Neural progenitor cell (in vitro differentiated cells): ENCODE data around the gene ANKRD13D. TPM values are rescaled to one million over a fixed set of nuclear protein-coding genes. Genes with fewer than 3 reads are reported as not detected.

Experiments
- DNase-seq: peaks from one replicate; pipeline ENCODE4 v3.0.0-alpha.2; 2016; ENCODE audit warnings: low spot score
- H2AFZ ChIP-seq: fragments of 200-600 bp; sonication (generic); replicated peaks from 2 replicates; pipeline ENCODE4 v1.6.1; 2016; ENCODE audit warnings: antibody characterized with exemption
- H3F3A ChIP-seq: fragments of 200-600 bp; sonication (generic); 2 replicates; pipeline ENCODE4 v1.6.1; 2016; ENCODE audit warnings: antibody characterized with exemption, low read depth
- H3K27ac ChIP-seq: fragments of 200-600 bp; sonication (generic); 2 replicates; pipeline ENCODE4 v1.5.1; 2016; ENCODE audit warnings: mild to moderate bottlenecking
- H3K27me3 ChIP-seq: fragments of 200-600 bp; sonication (generic); 2 replicates; pipeline ENCODE4 v1.6.1; 2016; ENCODE audit warnings: mild to moderate bottlenecking, moderate library complexity
- H3K36me3 ChIP-seq: fragments of 200-600 bp; sonication (generic); 2 replicates; pipeline ENCODE4 v1.5.1; 2016
- H3K4me1 ChIP-seq: fragments of 200-600 bp; sonication (generic); 2 replicates; pipeline ENCODE4 v1.6.1; 2016; ENCODE audit warnings: mixed run types
- H3K4me2 ChIP-seq: fragments of 200-600 bp; sonication (generic); 2 replicates; pipeline ENCODE4 v1.6.1; 2016
- H3K4me3 ChIP-seq: fragments of 200-600 bp; sonication (generic); 2 replicates; pipeline ENCODE4 v1.5.1; 2016
- H3K79me2 ChIP-seq: fragments of 200-600 bp; sonication (generic); 2 replicates; pipeline ENCODE4 v1.6.1; 2016; ENCODE audit warnings: low read depth
- H3K9ac ChIP-seq: fragments of 200-600 bp; sonication (generic); 2 replicates; pipeline ENCODE4 v1.6.1; 2016
- H3K9me3 ChIP-seq: fragments of 200-600 bp; sonication (generic); 2 replicates; pipeline ENCODE4 v1.5.1; 2016; ENCODE audit warnings: low read depth
- H4K20me1 ChIP-seq: fragments of 200-600 bp; sonication (generic); 2 replicates; pipeline ENCODE4 v1.6.1; 2016; ENCODE audit warnings: low read depth
- H3K27ac Mint-ChIP-seq: 3 replicates; pipeline ENCODE4 v1.8.0; 2021; ENCODE audit warnings: mixed read lengths
- H3K27me3 Mint-ChIP-seq: 2 replicates; pipeline ENCODE4 v1.8.0; 2022; ENCODE audit warnings: low read depth, mild to moderate bottlenecking, inconsistent platforms, moderate library complexity, mixed read lengths; ENCODE audit not compliant: insufficient read depth
- H3K36me3 Mint-ChIP-seq: 3 replicates; pipeline ENCODE4 v1.8.0; 2021; ENCODE audit warnings: mixed read lengths
- H3K4me1 Mint-ChIP-seq: 3 replicates; pipeline ENCODE4 v1.8.0; 2021; ENCODE audit warnings: mixed read lengths
- H3K4me3 Mint-ChIP-seq: 3 replicates; pipeline ENCODE4 v1.8.0; 2021; ENCODE audit warnings: mild to moderate bottlenecking, moderate library complexity, mixed read lengths
- H3K9me3 Mint-ChIP-seq: 3 replicates; pipeline ENCODE4 v1.8.0; 2020; ENCODE audit warnings: mixed read lengths
- CTCF ChIP-seq: fragments of 200-600 bp; sonication (generic); IDR thresholded peaks from 2 replicates; pipeline ENCODE4 v1.5.1; 2017; ENCODE audit warnings: antibody characterized with exemption, mild to moderate bottlenecking
- EZH2 ChIP-seq: fragments of 200-600 bp; sonication (generic); IDR thresholded peaks from 2 replicates; pipeline ENCODE4 v1.6.1; 2017; ENCODE audit warnings: antibody characterized with exemption, mild to moderate bottlenecking, moderate library complexity
- EZH2phosphoT487 ChIP-seq: fragments of 200-600 bp; sonication (generic); IDR thresholded peaks from 2 replicates; pipeline ENCODE4 v1.6.1; 2017; ENCODE audit warnings: antibody characterized with exemption
- total RNA-seq: library from RNA; depleted of rRNA; stranded (reverse); fragments of >200 nt; gene quantifications from 2 replicates; pipeline ENCODE4 v1.2.3, GENCODE V29; 2015; ENCODE audit warnings: low replicate concordance

Gene ANKRD13D
- total RNA-seq, 1 donor from 2014 or later, result 21.0 TPM

GRCh38 chr11:67247946-67248550 lies 41.1 kb upstream of the ANKRD13D start:
- Histone ChIP-seq H3K36me3 (peaks cover 29% of the 10 kb centered on the region), H3K9ac (no peak overlapping the region), H4K20me1 (peaks cover 41% of the 10 kb centered on the region), H2AFZ (no peak overlapping the region), H3K79me2 (peaks cover 23% of the 10 kb centered on the region), H3K4me2 (no peak overlapping the region), H3K27me3 (no peaks in the 10 kb centered on the region), H3K4me3 (no peak overlapping the region), H3F3A (peaks cover 46% of the 10 kb centered on the region), H3K9me3 (no peaks in the 10 kb centered on the region), H3K4me1 (no peaks in the 10 kb centered on the region), H3K27ac (no peak overlapping the region)
- Mint-ChIP-seq H3K36me3 (peaks cover 47% of the 10 kb centered on the region), H3K27ac (no peak overlapping the region), H3K27me3 (no peaks in the 10 kb centered on the region), H3K9me3 (no peaks in the 10 kb centered on the region), H3K4me3 (no peak overlapping the region), H3K4me1 (peaks cover 1% of the 10 kb centered on the region)
- no peak for DNase-seq
- TF ChIP-seq EZH2, result no peak
- TF ChIP-seq EZH2phosphoT487, result no peak
- TF ChIP-seq CTCF, result no peak

- Mint-ChIP-seq H3K27ac (no peak overlapping the region), H3K27me3 (no peaks in the 10 kb centered on the region), H3K9me3 (no peaks in the 10 kb centered on the region), H3K36me3 (peaks cover 46% of the 10 kb centered on the region), H3K4me3 (no peak overlapping the region), H3K4me1 (no peaks in the 10 kb centered on the region)
- Histone ChIP-seq H3K9ac (no peak overlapping the region), H2AFZ (no peak overlapping the region), H3K9me3 (no peaks in the 10 kb centered on the region), H3K79me2 (peaks cover 17% of the 10 kb centered on the region), H3F3A (peaks cover 47% of the 10 kb centered on the region), H3K4me2 (no peak overlapping the region), H3K4me3 (no peak overlapping the region), H4K20me1 (peaks cover 38% of the 10 kb centered on the region), H3K27ac (no peak overlapping the region), H3K4me1 (no peaks in the 10 kb centered on the region), H3K36me3 (peaks cover 30% of the 10 kb centered on the region), H3K27me3 (no peaks in the 10 kb centered on the region)
- TF ChIP-seq CTCF, result no peak
- no peak for TF ChIP-seq EZH2
- TF ChIP-seq EZH2phosphoT487, result no peak
- DNase-seq, result no peak
Measured at GRCh38 chr11:67248653-67249052, 40.5 kb upstream of the ANKRD13D start.

- no peaks in the 10 kb centered on the region for H3K27me3 ChIP-seq
- H2AFZ ChIP-seq, result no peak overlapping the region
- no peak overlapping the region for H3K9ac ChIP-seq
- H3K4me1 ChIP-seq, result no peaks in the 10 kb centered on the region
- H3F3A ChIP-seq, result peaks cover 35% of the 10 kb centered on the region
- peaks cover 7% of the 10 kb centered on the region for H3K79me2 ChIP-seq
- peaks cover 35% of the 10 kb centered on the region for H4K20me1 ChIP-seq
- Mint-ChIP-seq H3K9me3 (no peaks in the 10 kb centered on the region), H3K36me3 (peaks cover 43% of the 10 kb centered on the region), H3K4me1 (no peaks in the 10 kb centered on the region), H3K27ac (no peak overlapping the region), H3K27me3 (peaks cover 2% of the 10 kb centered on the region), H3K4me3 (no peak overlapping the region)
- peaks cover 24% of the 10 kb centered on the region for H3K36me3 ChIP-seq
- TF ChIP-seq EZH2 (no peak), EZH2phosphoT487 (no peak), CTCF (no peak)
- no peak overlapping the region for H3K4me3 ChIP-seq
- no peak overlapping the region for H3K4me2 ChIP-seq
- H3K27ac ChIP-seq, result no peak overlapping the region
- DNase-seq, result no peak
- H3K9me3 ChIP-seq, result no peaks in the 10 kb centered on the region
Measured at GRCh38 chr11:67250059-67251043, 38.8 kb upstream of the ANKRD13D start.
